GM12891 (cell line): ENCODE measurements around the gene MAX.

Experiments used
- POLR2A ChIP-seq: IDR thresholded peaks from 2 replicates; pipeline ENCODE4 v1.6.1; 2011; ENCODE audit warnings: low read depth, low read length, control low read depth
- POLR2AphosphoS5 ChIP-seq: IDR thresholded peaks from 2 replicates; pipeline ENCODE4 v1.6.1; 2011; ENCODE audit warnings: low read depth, low read length, control low read depth
- POU2F2 ChIP-seq: IDR thresholded peaks from 2 replicates; pipeline ENCODE4 v1.6.1; 2011; ENCODE audit warnings: low read depth, mild to moderate bottlenecking, control low read depth, low read length, moderate library complexity
- TAF1 ChIP-seq: IDR thresholded peaks from 2 replicates; pipeline ENCODE4 v1.6.1; 2011; ENCODE audit warnings: low read depth, low read length, control low read depth

DNA sequence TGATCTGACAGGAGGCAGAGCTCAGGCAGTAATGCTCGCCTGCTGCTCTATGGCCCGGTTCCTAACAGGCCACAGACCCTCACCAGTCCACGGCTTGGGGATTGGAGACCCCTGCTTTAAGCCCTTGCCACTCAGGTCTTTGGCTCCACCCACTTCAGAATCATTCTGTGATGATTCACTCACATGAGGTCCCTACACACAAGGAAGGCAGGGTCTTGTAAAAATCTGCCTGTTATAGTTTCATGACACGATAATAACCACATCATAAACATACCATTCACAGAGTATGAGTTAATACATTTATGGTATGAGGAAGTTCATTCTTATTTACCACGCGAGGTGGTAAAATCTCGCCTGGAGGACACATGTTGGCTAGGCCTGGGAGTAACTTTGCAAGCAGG is 29.0 kb upstream of the MAX start:
- TF ChIP-seq POLR2A, result no peak
- TF ChIP-seq POU2F2, result no peak
- no peak for TF ChIP-seq TAF1
- TF ChIP-seq POLR2AphosphoS5, result no peak
